Endothelial cell of umbilical vein (primary cell): Measurements from ENCODE around the gene SVIP. TPM values are rescaled to one million over a fixed set of nuclear protein-coding genes. Genes with fewer than 3 reads are reported as not detected.

Source experiments
- BruUV-seq: library from RNA; stranded (reverse); fragments of 400-500 nt; replicated peaks from 2 replicates; lab custom pipeline; 2021; lab: Mats Ljungman, UMichigan
- CTCF ChIA-PET: fragments of 300-600, 350-600 bp; sonication (Branson Sonifier 250); formaldehyde crosslinking; loops from one replicate; lab custom pipeline; 2021; ENCODE audit warnings: antibody characterized with exemption, inconsistent platforms; lab: Charles Lee
- POLR2A ChIA-PET: fragments of 300-600, 350-600 bp; sonication (Branson Sonifier 250); formaldehyde crosslinking; loops from one replicate; lab custom pipeline; 2021; ENCODE audit warnings: antibody characterized with exemption, inconsistent platforms; lab: Charles Lee
- DNase-seq: peaks from one replicate; pipeline ENCODE4 v3.0.0-alpha.2; 2011; ENCODE audit warnings: low read depth, low spot score
- FAIRE-seq: peaks from 2 replicates; lab custom pipeline; 2011; peaks lifted over from hg19 to GRCh38; lab: Jason Lieb, UNC
- H2AFZ ChIP-seq: 2 replicates; pipeline ENCODE4 v1.6.0; 2012; ENCODE audit warnings: low read depth, low read length, control low read depth, inconsistent platforms
- H3K27ac ChIP-seq: 2 replicates; pipeline ENCODE4 v1.5.1; 2011; ENCODE audit warnings: low read depth, mild to moderate bottlenecking, control low read depth, low read length, moderate library complexity; ENCODE audit not compliant: insufficient read depth
- H3K27me3 ChIP-seq, 2 experiments: 2 replicates each; pipeline versions ENCODE4 v1.6.0 to v1.6.1; 2011; ENCODE audit warnings: low read length in 2 of 2, mixed read lengths in 1 of 2; ENCODE audit not compliant: control insufficient read depth in 2 of 2, insufficient read depth in 2 of 2
- H3K36me3 ChIP-seq, 2 experiments: 2 replicates in 1 of 2; 3 replicates in 1 of 2; pipeline ENCODE4 v1.5.1; 2011; ENCODE audit warnings: low read length in 2 of 2, mild to moderate bottlenecking in 1 of 2, moderate library complexity in 1 of 2; ENCODE audit not compliant: control insufficient read depth in 2 of 2, insufficient read depth in 2 of 2; ENCODE audit errors: extremely low read depth in 1 of 2
- H3K4me1 ChIP-seq: 3 replicates; pipeline ENCODE4 v1.5.1; 2011; ENCODE audit warnings: mild to moderate bottlenecking, low read length; ENCODE audit not compliant: control insufficient read depth, insufficient read depth; ENCODE audit errors: extremely low read depth
- H3K4me2 ChIP-seq: 2 replicates; pipeline ENCODE4 v1.6.1; 2011; ENCODE audit warnings: low read length, control low read depth, mixed read lengths; ENCODE audit not compliant: insufficient read depth
- H3K4me3 ChIP-seq, 3 experiments: fragments of 200-600 bp in 1 of 3; sonication (generic), shearing (Covaris generic) in 1 of 3; replicated peaks in 1 of 3; 2 replicates each; pipeline ENCODE4 v1.5.1; 2011 to 2016; ENCODE audit warnings: control low read depth in 3 of 3, low read length in 3 of 3, mild to moderate bottlenecking in 2 of 3, inconsistent platforms in 1 of 3, low read depth in 1 of 3, moderate library complexity in 1 of 3; ENCODE audit not compliant: insufficient read depth in 1 of 3
- H3K79me2 ChIP-seq: 2 replicates; pipeline ENCODE4 v1.6.0; 2012; ENCODE audit warnings: low read length, inconsistent platforms; ENCODE audit not compliant: control insufficient read depth, insufficient read depth
- H3K9ac ChIP-seq: replicated peaks from 2 replicates; pipeline ENCODE3; 2011; ENCODE audit warnings: low read length, control low read depth; ENCODE audit not compliant: insufficient read depth; ENCODE audit errors: extremely low read depth
- H3K9me1 ChIP-seq: replicated peaks from 3 replicates; pipeline ENCODE4 v1.6.0; 2011; ENCODE audit warnings: mild to moderate bottlenecking, low read length; ENCODE audit not compliant: control insufficient read depth, insufficient read depth; ENCODE audit errors: extremely low read depth
- H3K9me3 ChIP-seq: replicated peaks from 2 replicates; pipeline ENCODE4 v1.5.1; 2012; ENCODE audit warnings: low read length, inconsistent platforms; ENCODE audit not compliant: control insufficient read depth, insufficient read depth
- H4K20me1 ChIP-seq: replicated peaks from 2 replicates; pipeline ENCODE3; 2011; ENCODE audit warnings: mild to moderate bottlenecking, low read length; ENCODE audit not compliant: control insufficient read depth, insufficient read depth; ENCODE audit errors: extremely low read depth
- EZH2 ChIP-seq: IDR thresholded peaks from 2 replicates; pipeline ENCODE4 v1.6.1; 2012; ENCODE audit warnings: borderline replicate concordance, low read depth, mild to moderate bottlenecking, moderate library complexity, low read length, inconsistent platforms; ENCODE audit not compliant: severe bottlenecking
- FOS ChIP-seq: IDR thresholded peaks from 2 replicates; pipeline ENCODE4 v1.6.1; 2011; ENCODE audit warnings: mild to moderate bottlenecking, low read length, moderate library complexity, borderline replicate concordance; ENCODE audit not compliant: insufficient read depth
- GATA2 ChIP-seq: IDR thresholded peaks from 2 replicates; pipeline ENCODE4 v1.7.0; 2011; ENCODE audit warnings: low read depth, mild to moderate bottlenecking, moderate library complexity, mixed read lengths, low read length; ENCODE audit not compliant: insufficient read length, insufficient read depth
- JUN ChIP-seq: IDR thresholded peaks from 2 replicates; pipeline ENCODE4 v1.6.1; 2011; ENCODE audit warnings: borderline replicate concordance, low read depth; ENCODE audit not compliant: insufficient read length, insufficient read depth
- MYC ChIP-seq: IDR thresholded peaks from one replicate; pipeline ENCODE4 v1.6.1; 2011; ENCODE audit warnings: mild to moderate bottlenecking, low read depth, low read length
- POLR2A ChIP-seq: IDR thresholded peaks from 2 replicates; pipeline ENCODE4 v1.6.1; 2012; ENCODE audit warnings: low read depth, mild to moderate bottlenecking, control low read depth, low read length
- POLR2AphosphoS5 ChIP-seq: IDR thresholded peaks from 2 replicates; pipeline ENCODE4 v1.6.1; 2012; ENCODE audit warnings: low read depth, mild to moderate bottlenecking, control low read depth, low read length, moderate library complexity; ENCODE audit not compliant: insufficient read depth
- dilution Hi-C: fragments of 300-500 bp; cut with MboI; formaldehyde crosslinking; loops from one replicate; pipeline ENCODE4 v1.15.0; 2019; ENCODE audit warnings: low sequenced_read_pairs; ENCODE audit not compliant: extremely low pct_ligation_motif_present
- intact Hi-C: fragments of 100-400 bp; cut with micrococcal nuclease; formaldehyde crosslinking; loops from one replicate; pipeline ENCODE4 v1.10.0; 2022
- polyA plus RNA-seq, 4 experiments: library from polyadenylated mRNA; depleted of rRNA in 3 of 4; stranded (reverse) in 3 of 4; unstranded in 1 of 4; fragments of >200 nt; gene quantifications; 2 replicates each; pipeline versions ENCODE4 v1.2.1 to v1.2.3, GENCODE V29; 2011 to 2012; ENCODE audit warnings: missing spikeins in 1 of 4
- total RNA-seq: library from RNA; stranded (reverse); gene quantifications from 2 replicates; pipeline ENCODE4 v1.2.3, GENCODE V29; 2021
- TF ChIP-seq, protein P1 (sequence below): IDR thresholded peaks from 2 replicates; pipeline ENCODE4 v1.6.1; 2011; ENCODE audit not compliant: insufficient read depth, insufficient read length
- TF ChIP-seq, protein P2 (sequence below), 2 donors: IDR thresholded peaks; 1 replicate in 1 of 2; 2 replicates in 1 of 2; pipeline ENCODE4 v1.5.1; 2011; ENCODE audit warnings: low read length in 2 of 2, mild to moderate bottlenecking in 2 of 2, moderate library complexity in 2 of 2, control low read depth in 1 of 2, inconsistent platforms in 1 of 2, low read depth in 1 of 2; ENCODE audit not compliant: insufficient read depth in 1 of 2; ENCODE audit errors: extremely low read depth in 1 of 2

SVIP gene
- total and polyA plus RNA-seq, 2 donors (not counting 3 experiments of a cell fraction or from before 2014, with no cell fraction given), result 4.6 to 69.5 TPM

DNA sequence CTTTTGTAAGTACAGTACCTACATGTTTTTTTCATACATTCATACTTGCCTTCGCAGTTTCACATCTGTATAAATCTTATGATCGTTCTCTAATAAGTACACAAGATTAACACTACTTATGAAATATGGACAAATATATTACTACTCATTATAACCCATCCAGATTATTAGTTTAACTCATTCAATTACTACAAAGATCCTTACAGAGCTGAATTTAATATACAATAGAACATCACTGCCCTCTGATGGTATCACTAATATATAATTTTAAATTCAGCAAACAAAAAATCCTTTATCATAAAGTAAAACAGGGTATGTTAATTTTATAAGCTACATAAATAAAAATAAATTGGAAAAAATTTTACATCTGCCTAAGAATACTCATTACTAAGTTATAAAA is 7.4 kb downstream of the SVIP start:
- H3K9me1 ChIP-seq, result no peaks in the 10 kb centered on the region
- H3K27ac ChIP-seq, result no peak overlapping the region
- no peaks in the 10 kb centered on the region for H3K27me3 ChIP-seq
- H3K4me3 ChIP-seq, result no peak overlapping the region
- BruUV-seq, result no TSS peak
- ChIA-PET CTCF (interaction anchor here (0.7 to 3.0 kb wide), 10 partner anchors 11 to 489 kb away, joined by 3 to 22 read pairs (median 4); no protein-coding TSS in a partner anchor), POLR2A (no interaction called here)
- DNase-seq, result no peak
- no peak overlapping the region for H3K9ac ChIP-seq
- FAIRE-seq, result no peak
- H3K4me2 ChIP-seq, result no peak overlapping the region
- no peaks in the 10 kb centered on the region for H4K20me1 ChIP-seq
- no peak overlapping the region for H2AFZ ChIP-seq
- no peaks in the 10 kb centered on the region for H3K9me3 ChIP-seq
- no peaks in the 10 kb centered on the region for H3K4me1 ChIP-seq
- TF ChIP-seq POLR2AphosphoS5 (no peak), FOS (no peak), EZH2 (no peak), JUN (no peak), POLR2A (no peak), MYC (no peak), GATA2 (no peak)
- TF ChIP-seq, protein P1, sequence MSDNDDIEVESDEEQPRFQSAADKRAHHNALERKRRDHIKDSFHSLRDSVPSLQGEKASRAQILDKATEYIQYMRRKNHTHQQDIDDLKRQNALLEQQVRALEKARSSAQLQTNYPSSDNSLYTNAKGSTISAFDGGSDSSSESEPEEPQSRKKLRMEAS, result no peak
- TF ChIP-seq, protein P2, sequence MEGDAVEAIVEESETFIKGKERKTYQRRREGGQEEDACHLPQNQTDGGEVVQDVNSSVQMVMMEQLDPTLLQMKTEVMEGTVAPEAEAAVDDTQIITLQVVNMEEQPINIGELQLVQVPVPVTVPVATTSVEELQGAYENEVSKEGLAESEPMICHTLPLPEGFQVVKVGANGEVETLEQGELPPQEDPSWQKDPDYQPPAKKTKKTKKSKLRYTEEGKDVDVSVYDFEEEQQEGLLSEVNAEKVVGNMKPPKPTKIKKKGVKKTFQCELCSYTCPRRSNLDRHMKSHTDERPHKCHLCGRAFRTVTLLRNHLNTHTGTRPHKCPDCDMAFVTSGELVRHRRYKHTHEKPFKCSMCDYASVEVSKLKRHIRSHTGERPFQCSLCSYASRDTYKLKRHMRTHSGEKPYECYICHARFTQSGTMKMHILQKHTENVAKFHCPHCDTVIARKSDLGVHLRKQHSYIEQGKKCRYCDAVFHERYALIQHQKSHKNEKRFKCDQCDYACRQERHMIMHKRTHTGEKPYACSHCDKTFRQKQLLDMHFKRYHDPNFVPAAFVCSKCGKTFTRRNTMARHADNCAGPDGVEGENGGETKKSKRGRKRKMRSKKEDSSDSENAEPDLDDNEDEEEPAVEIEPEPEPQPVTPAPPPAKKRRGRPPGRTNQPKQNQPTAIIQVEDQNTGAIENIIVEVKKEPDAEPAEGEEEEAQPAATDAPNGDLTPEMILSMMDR (IDR thresholded peaks at IDR 0.05; ENCODE audit: extremely low read depth in 1 of 2, insufficient read depth in 1 of 2, low read depth in 1 of 2, low read length in 2 of 2), result no peak
- H3K36me3 ChIP-seq, result peaks cover 7 to 12% of the 10 kb centered on the region in 2 experiments
- intact Hi-C loops, result no loop called here
- dilution Hi-C loops, result no loop called here
- H3K79me2 ChIP-seq, result peaks cover 3% of the 10 kb centered on the region
